ENCODE measurements around the gene MBD5. TPM values are rescaled to one million over a fixed set of nuclear protein-coding genes. Genes with fewer than 3 reads are reported as not detected.

Gene MBD5
- total RNA-seq, 1 donor: 25.1 TPM

- Histone ChIP-seq H3K4me1 (ENCODE audit: insufficient read depth, low read length) (no peaks in the 10 kb centered on the region), H3K9me3 (ENCODE audit: low read depth, low read length) (no peaks in the 10 kb centered on the region), H3K4me3 (ENCODE audit: low read length) (no peak overlapping the region), H3K27me3 (ENCODE audit: insufficient read depth, low read length) (no peaks in the 10 kb centered on the region)
These were observed 429.6 kb downstream of the MBD5 start for GRCh38 chr2:148450531-148450930.

DNA sequence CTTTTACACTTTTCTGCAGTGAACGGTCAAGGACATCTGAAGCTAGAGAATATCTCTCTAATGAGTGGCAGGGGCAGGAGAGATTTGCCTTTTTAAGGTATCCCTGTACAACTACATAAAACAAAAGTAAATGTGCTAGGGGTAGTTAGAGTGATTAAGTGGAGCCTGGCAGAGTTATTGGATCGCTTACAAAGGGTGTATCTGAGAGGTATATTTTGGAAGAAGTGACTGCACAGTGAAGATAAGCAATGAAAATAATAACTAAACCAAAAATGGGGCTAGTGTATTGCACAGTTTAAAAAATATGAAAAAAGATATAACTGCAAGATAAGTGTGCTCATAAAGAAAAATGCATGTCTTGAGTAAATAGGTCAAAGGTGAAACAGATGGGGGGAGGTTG, 430.2 kb downstream of the MBD5 start:
- Histone ChIP-seq H3K27me3 (ENCODE audit: insufficient read depth, low read length) (no peaks in the 10 kb centered on the region), H3K9me3 (ENCODE audit: low read depth, low read length) (no peaks in the 10 kb centered on the region), H3K4me3 (ENCODE audit: low read length) (no peak overlapping the region), H3K4me1 (ENCODE audit: insufficient read depth, low read length) (no peaks in the 10 kb centered on the region)

DNA sequence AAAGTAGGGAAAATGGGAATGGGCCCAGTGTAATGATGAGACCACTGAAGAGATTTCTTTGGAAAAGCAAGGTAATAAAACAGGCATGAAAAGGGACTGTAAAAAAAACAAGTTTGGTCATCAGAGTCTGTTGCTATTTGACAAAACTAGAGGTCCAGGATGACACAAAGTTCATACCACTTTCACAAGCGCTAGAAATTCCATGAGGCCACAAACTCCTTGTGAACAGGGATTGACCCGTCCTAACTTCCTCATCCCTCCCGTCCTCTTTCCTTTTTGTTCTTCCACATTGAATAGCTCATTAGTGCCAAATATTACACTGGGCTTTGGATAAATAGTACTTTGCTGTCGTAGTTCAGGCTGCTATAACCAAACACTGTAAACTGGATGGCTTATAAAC, 434.9 kb downstream of the MBD5 start:
- no peaks in the 10 kb centered on the region for H3K27me3 ChIP-seq (ENCODE audit: insufficient read depth, low read length)
- H3K4me3 ChIP-seq (ENCODE audit: low read length): no peak overlapping the region
- no peaks in the 10 kb centered on the region for H3K9me3 ChIP-seq (ENCODE audit: low read depth, low read length)
- H3K4me1 ChIP-seq (ENCODE audit: insufficient read depth, low read length): no peaks in the 10 kb centered on the region

DNA sequence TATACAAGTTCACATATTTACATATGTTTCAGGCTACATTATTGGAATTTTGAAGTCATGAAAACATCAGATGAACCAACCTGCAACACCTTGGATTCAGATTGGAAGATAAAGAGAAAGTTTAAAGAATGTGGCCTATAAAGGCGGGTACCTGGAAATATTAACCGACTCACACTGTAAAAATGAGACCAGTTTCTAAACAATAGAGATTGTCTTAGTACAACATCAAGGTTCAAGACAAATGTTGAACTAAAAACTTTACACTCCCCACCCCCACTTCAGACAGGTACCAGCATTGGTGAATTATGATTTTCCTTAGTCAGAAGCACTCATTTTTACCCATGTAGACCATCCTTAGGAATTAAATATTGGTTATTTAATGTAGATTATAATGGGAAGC, 437.3 kb downstream of the MBD5 start:
- H3K4me3 ChIP-seq (ENCODE audit: low read length): no peak overlapping the region
- H3K27me3 ChIP-seq (ENCODE audit: insufficient read depth, low read length): no peaks in the 10 kb centered on the region
- no peaks in the 10 kb centered on the region for H3K9me3 ChIP-seq (ENCODE audit: low read depth, low read length)
- no peaks in the 10 kb centered on the region for H3K4me1 ChIP-seq (ENCODE audit: insufficient read depth, low read length)

DNA sequence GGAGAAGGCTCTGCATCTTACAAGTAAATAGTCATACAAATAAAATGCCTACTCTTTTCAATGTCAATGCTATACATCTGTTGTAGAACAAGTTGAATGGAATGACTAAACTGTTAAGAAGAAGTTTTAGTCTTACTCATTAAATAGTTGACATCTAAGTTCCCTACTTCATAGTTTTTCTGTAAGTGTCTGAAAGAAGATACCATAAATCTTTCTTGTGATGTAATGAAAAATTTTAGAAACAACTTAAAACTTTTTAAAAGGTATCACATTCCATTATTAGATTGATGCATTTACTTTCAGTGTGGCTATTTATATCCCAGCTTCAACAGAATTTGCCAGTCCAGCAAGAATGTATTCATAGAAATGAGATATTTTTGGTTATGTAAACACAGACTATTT, 438.5 kb downstream of the MBD5 start:
- H3K27me3 ChIP-seq (ENCODE audit: insufficient read depth, low read length): no peaks in the 10 kb centered on the region
- H3K4me3 ChIP-seq (ENCODE audit: low read length): no peak overlapping the region
- no peaks in the 10 kb centered on the region for H3K9me3 ChIP-seq (ENCODE audit: low read depth, low read length)
- H3K4me1 ChIP-seq (ENCODE audit: insufficient read depth, low read length): no peaks in the 10 kb centered on the region

DNA sequence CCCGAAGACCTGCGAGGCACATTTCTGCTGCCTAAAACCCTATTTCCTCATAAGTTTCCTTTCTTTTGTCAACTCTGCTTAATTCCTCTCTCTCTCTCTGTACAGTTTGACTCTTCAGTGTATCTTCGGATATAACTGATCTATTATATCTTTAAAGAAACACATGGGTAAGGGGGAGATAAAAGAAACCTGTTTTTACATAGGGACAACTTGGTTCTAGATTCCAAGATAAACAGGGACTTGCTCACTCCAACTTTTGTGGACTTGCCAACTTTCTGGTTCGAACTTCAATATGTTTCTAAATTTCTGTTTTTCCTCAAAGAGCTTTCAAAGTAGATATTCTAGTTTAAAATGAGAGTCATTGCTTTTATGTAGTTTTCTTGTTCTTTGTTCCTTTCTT, 441.0 kb downstream of the MBD5 start:
- no peaks in the 10 kb centered on the region for H3K4me1 ChIP-seq (ENCODE audit: insufficient read depth, low read length)
- no peak overlapping the region for H3K4me3 ChIP-seq (ENCODE audit: low read length)
- H3K27me3 ChIP-seq (ENCODE audit: insufficient read depth, low read length): no peaks in the 10 kb centered on the region
- H3K9me3 ChIP-seq (ENCODE audit: low read depth, low read length): no peaks in the 10 kb centered on the region

DNA sequence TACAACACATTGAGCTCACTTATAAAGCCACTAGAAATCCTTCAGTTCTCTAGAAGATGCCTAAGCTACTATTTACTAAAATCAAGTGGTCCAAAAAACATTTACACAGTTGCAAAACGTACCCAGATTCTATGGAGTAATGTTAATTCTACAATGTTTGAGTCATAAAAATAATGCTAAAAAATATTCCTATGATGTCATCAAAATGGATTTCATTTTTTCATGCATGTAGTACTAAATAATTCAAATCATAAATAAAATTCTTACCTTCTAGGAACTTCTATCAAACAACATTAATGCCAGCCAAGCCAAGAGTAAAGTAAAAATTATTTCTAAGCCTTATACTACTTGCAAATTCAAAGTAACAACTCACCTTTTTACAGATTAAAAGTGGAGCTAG, 454.7 kb downstream of the MBD5 start:
- H3K4me3 ChIP-seq (ENCODE audit: low read length): no peak overlapping the region
- H3K27me3 ChIP-seq (ENCODE audit: insufficient read depth, low read length): no peaks in the 10 kb centered on the region
- H3K9me3 ChIP-seq (ENCODE audit: low read depth, low read length): no peaks in the 10 kb centered on the region
- H3K4me1 ChIP-seq (ENCODE audit: insufficient read depth, low read length): no peaks in the 10 kb centered on the region

DNA sequence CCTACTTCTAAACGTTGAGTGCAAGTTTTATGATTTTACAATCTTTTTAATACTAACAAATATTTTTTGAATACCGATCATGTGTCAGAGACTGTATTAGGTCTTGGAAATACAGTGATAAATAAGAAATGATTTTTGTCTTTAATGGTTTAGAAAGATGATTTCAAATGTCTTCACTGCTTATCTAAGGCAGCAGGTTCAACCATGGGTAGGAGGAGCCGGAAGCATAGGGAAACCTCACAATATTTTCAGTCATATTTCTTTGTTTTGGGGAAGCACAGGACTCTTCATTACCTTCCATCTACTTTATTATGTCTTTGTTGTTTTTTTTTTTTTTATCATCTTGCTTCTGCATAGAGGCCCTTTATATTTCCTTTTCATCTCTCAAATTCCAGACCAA, 458.5 kb downstream of the MBD5 start:
- Histone ChIP-seq H3K4me1 (ENCODE audit: insufficient read depth, low read length) (no peaks in the 10 kb centered on the region), H3K27me3 (ENCODE audit: insufficient read depth, low read length) (no peaks in the 10 kb centered on the region), H3K9me3 (ENCODE audit: low read depth, low read length) (no peaks in the 10 kb centered on the region), H3K4me3 (ENCODE audit: low read length) (no peak overlapping the region)

- H3K4me1 ChIP-seq (ENCODE audit: insufficient read depth, low read length): no peaks in the 10 kb centered on the region
- no peaks in the 10 kb centered on the region for H3K27me3 ChIP-seq (ENCODE audit: insufficient read depth, low read length)
- no peaks in the 10 kb centered on the region for H3K9me3 ChIP-seq (ENCODE audit: low read depth, low read length)
- no peak overlapping the region for H3K4me3 ChIP-seq (ENCODE audit: low read length)
These were observed 462.8 kb downstream of the MBD5 start for GRCh38 chr2:148483665-148484064.

DNA sequence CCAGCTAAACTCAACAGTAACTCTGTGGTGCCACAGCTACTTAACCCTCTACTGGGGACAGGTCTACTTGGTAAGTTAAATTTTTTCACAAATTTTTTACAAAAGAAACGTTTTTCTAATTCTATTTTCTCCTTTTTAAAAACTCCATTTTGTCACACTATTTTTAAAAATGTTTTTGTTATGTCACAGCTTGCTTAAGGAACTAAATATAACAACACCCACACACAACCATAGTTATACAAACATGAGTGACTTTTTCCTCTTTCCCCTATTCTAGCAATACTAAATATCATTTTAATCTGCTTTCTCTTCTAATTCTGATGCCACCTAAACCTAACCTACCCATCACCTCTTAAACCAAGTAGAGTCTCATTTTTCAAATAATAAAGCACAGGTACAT, 463.2 kb downstream of the MBD5 start:
- no peak overlapping the region for H3K4me3 ChIP-seq (ENCODE audit: low read length)
- H3K9me3 ChIP-seq (ENCODE audit: low read depth, low read length): no peaks in the 10 kb centered on the region
- H3K27me3 ChIP-seq (ENCODE audit: insufficient read depth, low read length): no peaks in the 10 kb centered on the region
- no peaks in the 10 kb centered on the region for H3K4me1 ChIP-seq (ENCODE audit: insufficient read depth, low read length)

- Histone ChIP-seq H3K4me1 (ENCODE audit: insufficient read depth, low read length) (no peaks in the 10 kb centered on the region), H3K9me3 (ENCODE audit: low read depth, low read length) (no peaks in the 10 kb centered on the region), H3K4me3 (ENCODE audit: low read length) (no peak overlapping the region), H3K27me3 (ENCODE audit: insufficient read depth, low read length) (no peaks in the 10 kb centered on the region)
These were observed 465.8 kb downstream of the MBD5 start for GRCh38 chr2:148486655-148487054.

- no peak overlapping the region for H3K4me3 ChIP-seq (ENCODE audit: low read length)
- H3K4me1 ChIP-seq (ENCODE audit: insufficient read depth, low read length): no peaks in the 10 kb centered on the region
- no peaks in the 10 kb centered on the region for H3K9me3 ChIP-seq (ENCODE audit: low read depth, low read length)
- no peaks in the 10 kb centered on the region for H3K27me3 ChIP-seq (ENCODE audit: insufficient read depth, low read length)
These were observed 466.5 kb downstream of the MBD5 start for GRCh38 chr2:148487439-148487838.

GRCh38 chr2:148490840-148491439, 470.0 kb downstream of the MBD5 start:
- Histone ChIP-seq H3K4me1 (ENCODE audit: insufficient read depth, low read length) (peaks cover 5% of the 10 kb centered on the region), H3K9me3 (ENCODE audit: low read depth, low read length) (no peaks in the 10 kb centered on the region), H3K27me3 (ENCODE audit: insufficient read depth, low read length) (no peaks in the 10 kb centered on the region), H3K4me3 (ENCODE audit: low read length) (no peak overlapping the region)

- Histone ChIP-seq H3K27me3 (ENCODE audit: insufficient read depth, low read length) (no peaks in the 10 kb centered on the region), H3K4me3 (ENCODE audit: low read length) (no peak overlapping the region), H3K9me3 (ENCODE audit: low read depth, low read length) (no peaks in the 10 kb centered on the region), H3K4me1 (ENCODE audit: insufficient read depth, low read length) (peaks cover 5% of the 10 kb centered on the region)
These were observed 473.1 kb downstream of the MBD5 start for GRCh38 chr2:148493822-148494563.

DNA sequence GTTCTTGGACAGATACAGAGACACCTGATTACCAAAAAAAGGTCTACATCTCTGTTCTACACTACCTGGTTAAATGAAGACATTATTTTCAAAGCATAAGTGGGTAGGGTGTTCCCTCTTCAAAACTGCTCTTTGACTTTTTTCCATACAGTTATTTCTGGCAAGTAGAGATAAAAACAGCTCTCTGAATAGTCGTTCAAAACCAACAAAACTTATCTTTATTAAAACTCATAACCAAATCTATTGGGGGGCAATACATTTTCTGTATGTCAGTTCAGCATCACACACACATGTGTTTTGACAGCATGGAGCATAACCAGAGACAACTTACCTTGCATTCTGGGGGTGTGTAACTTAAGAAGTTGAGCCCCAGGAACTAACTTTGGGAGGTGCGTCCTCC, 474.7 kb downstream of the MBD5 start:
- peaks cover 5% of the 10 kb centered on the region for H3K4me1 ChIP-seq (ENCODE audit: insufficient read depth, low read length)
- H3K9me3 ChIP-seq (ENCODE audit: low read depth, low read length): no peaks in the 10 kb centered on the region
- no peak overlapping the region for H3K4me3 ChIP-seq (ENCODE audit: low read length)
- no peaks in the 10 kb centered on the region for H3K27me3 ChIP-seq (ENCODE audit: insufficient read depth, low read length)

- Histone ChIP-seq H3K4me3 (ENCODE audit: low read length) (no peak overlapping the region), H3K4me1 (ENCODE audit: insufficient read depth, low read length) (no peaks in the 10 kb centered on the region), H3K27me3 (ENCODE audit: insufficient read depth, low read length) (no peaks in the 10 kb centered on the region), H3K9me3 (ENCODE audit: low read depth, low read length) (no peaks in the 10 kb centered on the region)
These were observed 480.7 kb downstream of the MBD5 start for GRCh38 chr2:148501545-148501944.

Data from mononuclear cell (primary cell).